8988T (cell line): ENCODE results near the gene CCDC18.

Source experiments
- DNase-seq: peaks from one replicate; pipeline ENCODE4 v3.0.0; 2011

CCDC18 gene

GRCh38 chr1:93321720-93322119 is 141.2 kb downstream of the CCDC18 start:
- no peak for DNase-seq

GRCh38 chr1:93322349-93322748 is 141.8 kb downstream of the CCDC18 start:
- DNase-seq: no peak

- no peak for DNase-seq
Measured at GRCh38 chr1:93323185-93323820, 142.8 kb downstream of the CCDC18 start.

- no peak for DNase-seq
Measured at GRCh38 chr1:93324486-93325464, 144.3 kb downstream of the CCDC18 start.
